GM23338 (cell line): ENCODE data around the gene PPP1R14B. TPM values are rescaled to one million over a fixed set of nuclear protein-coding genes. Genes with fewer than 3 reads are reported as not detected.

Experiments used
- ATAC-seq: fragments of 200-7000 bp; cut with Tn5 transposase; 3 replicates; pipeline ENCODE4 v1.9.1; 2020
- DNase-seq: peaks from one replicate; pipeline ENCODE4 v3.0.0-alpha.2; 2015; ENCODE audit warnings: low spot score
- H2AFZ ChIP-seq: fragments of 200-600 bp; sonication (generic); 2 replicates; pipeline ENCODE4 v1.8.0; 2016; ENCODE audit warnings: antibody characterized with exemption, mild to moderate bottlenecking, moderate library complexity
- H3F3A ChIP-seq: fragments of 200-600 bp; sonication (generic); replicated peaks from 2 replicates; pipeline ENCODE4 v1.8.0; 2017; ENCODE audit warnings: antibody characterized with exemption, mixed run types, low read depth
- H3K27ac ChIP-seq: fragments of 200-600 bp; sonication (generic); 2 replicates; pipeline ENCODE4 v1.6.1; 2016; ENCODE audit warnings: low read depth
- H3K27me3 ChIP-seq: fragments of 200-600 bp; sonication (generic); 2 replicates; pipeline ENCODE4 v1.8.0; 2016; ENCODE audit warnings: mild to moderate bottlenecking, mixed run types, moderate library complexity; ENCODE audit not compliant: insufficient read depth
- H3K36me3 ChIP-seq: fragments of 200-600 bp; sonication (generic); 2 replicates; pipeline ENCODE4 v1.8.0; 2016; ENCODE audit warnings: mild to moderate bottlenecking; ENCODE audit not compliant: insufficient read depth
- H3K4me1 ChIP-seq: fragments of 200-600 bp; sonication (generic); 2 replicates; pipeline ENCODE4 v1.8.0; 2016; ENCODE audit warnings: mild to moderate bottlenecking, moderate library complexity; ENCODE audit not compliant: insufficient read depth
- H3K4me2 ChIP-seq: fragments of 200-600 bp; sonication (generic); 2 replicates; pipeline ENCODE4 v1.7.1; 2017; ENCODE audit warnings: mixed run types
- H3K4me3 ChIP-seq: fragments of 200-600 bp; sonication (generic); 2 replicates; pipeline ENCODE4 v1.6.1; 2016; ENCODE audit warnings: mixed run types
- H3K79me2 ChIP-seq: fragments of 200-600 bp; sonication (generic); replicated peaks from 2 replicates; pipeline ENCODE4 v1.8.0; 2017; ENCODE audit warnings: mild to moderate bottlenecking; ENCODE audit not compliant: insufficient read depth
- H3K9me2 ChIP-seq: fragments of 200-600 bp; sonication (generic); 2 replicates; pipeline ENCODE4 v1.8.0; 2017; ENCODE audit not compliant: insufficient read depth
- H4K20me1 ChIP-seq: fragments of 200-600 bp; sonication (generic); replicated peaks from 2 replicates; pipeline ENCODE4 v1.8.0; 2017; ENCODE audit warnings: mild to moderate bottlenecking; ENCODE audit not compliant: insufficient read depth
- H3K27ac Mint-ChIP-seq: 2 replicates; pipeline ENCODE4 v1.8.0; 2020; ENCODE audit warnings: inconsistent platforms, mild to moderate bottlenecking, moderate library complexity, mixed read lengths
- H3K27me3 Mint-ChIP-seq: 3 replicates; pipeline ENCODE4 v1.8.0; 2022; ENCODE audit warnings: low read depth, mild to moderate bottlenecking, moderate library complexity, mixed read lengths, inconsistent platforms; ENCODE audit not compliant: insufficient read depth, poor library complexity
- H3K36me3 Mint-ChIP-seq: 3 replicates; pipeline ENCODE4 v1.8.0; 2021; ENCODE audit warnings: low read depth, mild to moderate bottlenecking, inconsistent platforms, moderate library complexity, mixed read lengths
- H3K4me1 Mint-ChIP-seq: 3 replicates; pipeline ENCODE4 v1.8.0; 2020; ENCODE audit warnings: mild to moderate bottlenecking, inconsistent platforms, mixed read lengths
- H3K4me3 Mint-ChIP-seq: 3 replicates; pipeline ENCODE4 v1.8.0; 2021; ENCODE audit warnings: moderate library complexity, mild to moderate bottlenecking, inconsistent platforms, mixed read lengths
- H3K9me3 Mint-ChIP-seq: 3 replicates; pipeline ENCODE4 v1.8.0; 2020; ENCODE audit warnings: moderate library complexity, mild to moderate bottlenecking, inconsistent platforms, mixed read lengths
- CREB1 ChIP-seq: fragments of 250-450 bp; sonication (Bioruptor Pico); IDR thresholded peaks from 2 replicates; pipeline ENCODE4 v1.5.0; 2020; ENCODE audit warnings: low read depth, mild to moderate bottlenecking, moderate library complexity
- EZH2phosphoT487 ChIP-seq: fragments of 200-600 bp; sonication (generic); IDR thresholded peaks from one replicate; pipeline ENCODE4 v1.8.1; 2018; ENCODE audit warnings: antibody characterized with exemption; ENCODE audit not compliant: unreplicated experiment
- JUNB ChIP-seq: IDR thresholded peaks from one replicate; pipeline ENCODE4 v1.6.1; 2016; ENCODE audit warnings: antibody characterized with exemption; ENCODE audit not compliant: unreplicated experiment
- POLR2AphosphoS5 ChIP-seq: IDR thresholded peaks from 2 replicates; pipeline ENCODE4 v1.6.1; 2016; ENCODE audit warnings: antibody characterized with exemption, low read depth
- STAT1 ChIP-seq: IDR thresholded peaks from one replicate; pipeline ENCODE4 v1.6.1; 2016; ENCODE audit warnings: antibody characterized with exemption; ENCODE audit not compliant: unreplicated experiment
- ZNF114 ChIP-seq: fragments of 250-450 bp; sonication (Bioruptor Pico); IDR thresholded peaks from 2 replicates; pipeline ENCODE4 v1.5.0; 2020; ENCODE audit warnings: mild to moderate bottlenecking, moderate library complexity
- ZNF331 ChIP-seq: fragments of 250-450 bp; sonication (Bioruptor Pico); IDR thresholded peaks from 2 replicates; pipeline ENCODE4 v1.5.0; 2020; ENCODE audit warnings: low read depth, mild to moderate bottlenecking, moderate library complexity
- polyA plus RNA-seq: library from polyadenylated mRNA; unstranded; fragments of >200 nt; fragmentation: Nextera tagmentation; extraction: Ambion mirVana; gene quantifications from 2 replicates; pipeline ENCODE4 v1.2.1, GENCODE V29; 2016
- total RNA-seq: library from RNA; depleted of rRNA; stranded (reverse); fragments of >200 nt; shearing (Covaris generic); gene quantifications from 2 replicates; pipeline ENCODE4 v1.2.3, GENCODE V29; 2014
- TF ChIP-seq, protein P1 (sequence below): IDR thresholded peaks from one replicate; pipeline ENCODE4 v1.6.1; 2018; ENCODE audit warnings: antibody characterized with exemption; ENCODE audit not compliant: unreplicated experiment
- TF ChIP-seq, protein P2 (sequence below): IDR thresholded peaks from 2 replicates; pipeline ENCODE4 v1.6.1; 2016; ENCODE audit warnings: antibody characterized with exemption

PPP1R14B gene
- total and polyA plus RNA-seq, 2 experiments from 2014 or later: 250 to 315 TPM

DNA sequence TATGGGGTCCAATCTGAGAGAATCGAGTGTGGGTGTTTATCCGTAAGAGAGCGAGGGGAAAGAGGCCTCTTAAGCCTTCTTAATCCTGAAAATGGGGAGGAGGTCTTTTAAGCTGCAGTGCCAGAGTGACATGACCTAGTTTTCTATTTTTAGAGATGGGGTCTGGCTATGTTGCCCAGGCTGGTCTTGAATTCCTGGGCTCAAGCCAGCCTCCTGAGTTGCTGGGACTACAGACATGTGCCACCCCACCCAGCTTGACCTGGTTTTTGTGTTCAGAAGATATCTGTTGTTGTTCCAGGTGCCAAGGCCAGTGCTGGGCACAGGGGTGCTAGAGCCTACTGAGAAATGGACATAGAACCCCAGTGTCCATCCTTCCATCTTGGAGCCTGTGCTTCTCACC, 36.3 kb upstream of the PPP1R14B start:
- Mint-ChIP-seq H3K27me3 (peaks cover 19% of the 10 kb centered on the region), H3K9me3 (no peaks in the 10 kb centered on the region), H3K4me3 (peak overlapping the region; percentile 23; the same call in 1 of the 3 replicates), H3K27ac (no peak overlapping the region), H3K36me3 (peaks cover 10% of the 10 kb centered on the region; the same call in 2 of the 3 replicates), H3K4me1 (peaks cover 8% of the 10 kb centered on the region)
- H3K36me3 ChIP-seq: no peaks in the 10 kb centered on the region
- no peak overlapping the region for H2AFZ ChIP-seq
- no peaks in the 10 kb centered on the region for H3K9me2 ChIP-seq
- DNase-seq: no peak
- peaks cover 6% of the 10 kb centered on the region; the same call in 1 of the 2 replicates for H3F3A ChIP-seq
- TF ChIP-seq CREB1 (CRISPR knock-in tag): no peak
- TF ChIP-seq ZNF114: no peak
- no peak for TF ChIP-seq ZNF331 (CRISPR knock-in tag)
- no peak for TF ChIP-seq EZH2phosphoT487
- TF ChIP-seq, protein P1, sequence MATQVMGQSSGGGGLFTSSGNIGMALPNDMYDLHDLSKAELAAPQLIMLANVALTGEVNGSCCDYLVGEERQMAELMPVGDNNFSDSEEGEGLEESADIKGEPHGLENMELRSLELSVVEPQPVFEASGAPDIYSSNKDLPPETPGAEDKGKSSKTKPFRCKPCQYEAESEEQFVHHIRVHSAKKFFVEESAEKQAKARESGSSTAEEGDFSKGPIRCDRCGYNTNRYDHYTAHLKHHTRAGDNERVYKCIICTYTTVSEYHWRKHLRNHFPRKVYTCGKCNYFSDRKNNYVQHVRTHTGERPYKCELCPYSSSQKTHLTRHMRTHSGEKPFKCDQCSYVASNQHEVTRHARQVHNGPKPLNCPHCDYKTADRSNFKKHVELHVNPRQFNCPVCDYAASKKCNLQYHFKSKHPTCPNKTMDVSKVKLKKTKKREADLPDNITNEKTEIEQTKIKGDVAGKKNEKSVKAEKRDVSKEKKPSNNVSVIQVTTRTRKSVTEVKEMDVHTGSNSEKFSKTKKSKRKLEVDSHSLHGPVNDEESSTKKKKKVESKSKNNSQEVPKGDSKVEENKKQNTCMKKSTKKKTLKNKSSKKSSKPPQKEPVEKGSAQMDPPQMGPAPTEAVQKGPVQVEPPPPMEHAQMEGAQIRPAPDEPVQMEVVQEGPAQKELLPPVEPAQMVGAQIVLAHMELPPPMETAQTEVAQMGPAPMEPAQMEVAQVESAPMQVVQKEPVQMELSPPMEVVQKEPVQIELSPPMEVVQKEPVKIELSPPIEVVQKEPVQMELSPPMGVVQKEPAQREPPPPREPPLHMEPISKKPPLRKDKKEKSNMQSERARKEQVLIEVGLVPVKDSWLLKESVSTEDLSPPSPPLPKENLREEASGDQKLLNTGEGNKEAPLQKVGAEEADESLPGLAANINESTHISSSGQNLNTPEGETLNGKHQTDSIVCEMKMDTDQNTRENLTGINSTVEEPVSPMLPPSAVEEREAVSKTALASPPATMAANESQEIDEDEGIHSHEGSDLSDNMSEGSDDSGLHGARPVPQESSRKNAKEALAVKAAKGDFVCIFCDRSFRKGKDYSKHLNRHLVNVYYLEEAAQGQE: no peak
- no peak for TF ChIP-seq JUNB
- TF ChIP-seq, protein P2, sequence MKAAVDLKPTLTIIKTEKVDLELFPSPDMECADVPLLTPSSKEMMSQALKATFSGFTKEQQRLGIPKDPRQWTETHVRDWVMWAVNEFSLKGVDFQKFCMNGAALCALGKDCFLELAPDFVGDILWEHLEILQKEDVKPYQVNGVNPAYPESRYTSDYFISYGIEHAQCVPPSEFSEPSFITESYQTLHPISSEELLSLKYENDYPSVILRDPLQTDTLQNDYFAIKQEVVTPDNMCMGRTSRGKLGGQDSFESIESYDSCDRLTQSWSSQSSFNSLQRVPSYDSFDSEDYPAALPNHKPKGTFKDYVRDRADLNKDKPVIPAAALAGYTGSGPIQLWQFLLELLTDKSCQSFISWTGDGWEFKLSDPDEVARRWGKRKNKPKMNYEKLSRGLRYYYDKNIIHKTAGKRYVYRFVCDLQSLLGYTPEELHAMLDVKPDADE: no peak
- TF ChIP-seq STAT1: no peak
- H3K4me3 ChIP-seq: no peak overlapping the region
- H4K20me1 ChIP-seq: no peaks in the 10 kb centered on the region; the same call in 1 of the 2 replicates
- H3K27me3 ChIP-seq: peaks cover 13% of the 10 kb centered on the region
- no peak for ATAC-seq
- no peak overlapping the region; the same call in 1 of the 2 replicates for H3K4me2 ChIP-seq
- H3K79me2 ChIP-seq: no peaks in the 10 kb centered on the region
- peaks cover 8% of the 10 kb centered on the region for H3K4me1 ChIP-seq
- no peak overlapping the region for H3K27ac ChIP-seq

DNA sequence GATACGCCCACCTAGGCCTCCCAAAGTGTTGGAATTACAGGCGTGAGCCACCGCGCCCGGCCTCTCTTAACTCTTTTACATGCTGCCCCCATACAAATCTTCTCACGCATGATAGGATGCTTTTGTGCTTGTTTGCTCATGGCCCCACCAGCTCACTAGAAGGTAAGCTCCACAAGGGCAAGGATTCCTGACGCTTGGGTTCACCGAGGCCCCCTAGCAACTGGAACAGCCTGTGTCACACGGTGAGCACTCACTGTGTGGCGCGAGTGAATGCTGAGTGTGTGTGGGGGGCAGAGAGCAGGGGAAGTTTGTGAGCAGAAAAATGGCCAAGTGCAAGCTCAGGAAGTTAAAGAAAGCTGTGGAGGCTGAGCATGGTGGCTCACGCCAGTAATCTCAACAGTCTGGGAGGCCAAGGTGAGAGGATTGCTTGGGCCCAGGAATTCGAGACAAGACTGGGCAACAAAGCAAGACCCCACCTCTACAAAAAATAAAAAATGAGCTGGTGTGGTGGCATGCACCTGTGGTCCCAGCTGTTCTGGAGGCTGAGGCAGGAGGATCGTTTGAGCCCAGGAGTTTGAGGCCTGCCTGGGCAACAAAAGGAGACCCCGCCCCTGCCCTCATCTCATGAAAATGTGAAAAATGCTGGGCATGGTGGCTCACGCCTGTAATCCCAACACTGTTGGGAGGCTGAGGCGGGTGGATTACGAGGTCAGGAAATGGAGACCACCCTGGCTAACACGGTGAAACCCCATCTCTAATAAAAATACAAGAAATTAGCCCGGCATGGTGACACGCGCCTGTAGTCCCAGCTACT, 35.4 kb upstream of the PPP1R14B start:
- ATAC-seq: no peak
- no peaks in the 10 kb centered on the region for H3K79me2 ChIP-seq
- no peaks in the 10 kb centered on the region for H3K9me2 ChIP-seq
- H4K20me1 ChIP-seq: no peaks in the 10 kb centered on the region; the same call in 1 of the 2 replicates
- Mint-ChIP-seq H3K4me3 (no peak overlapping the region), H3K4me1 (peaks cover 8% of the 10 kb centered on the region), H3K27me3 (peaks cover 18% of the 10 kb centered on the region), H3K36me3 (peaks cover 10% of the 10 kb centered on the region; the same call in 2 of the 3 replicates), H3K9me3 (no peaks in the 10 kb centered on the region), H3K27ac (no peak overlapping the region)
- no peak overlapping the region for H2AFZ ChIP-seq
- no peaks in the 10 kb centered on the region for H3K36me3 ChIP-seq
- DNase-seq: no peak
- H3K27me3 ChIP-seq: peaks cover 11% of the 10 kb centered on the region
- H3F3A ChIP-seq: peaks cover 6% of the 10 kb centered on the region; the same call in 1 of the 2 replicates
- H3K27ac ChIP-seq: no peak overlapping the region
- H3K4me2 ChIP-seq: no peak overlapping the region
- no peak overlapping the region for H3K4me3 ChIP-seq
- peaks cover 8% of the 10 kb centered on the region for H3K4me1 ChIP-seq
- TF ChIP-seq POLR2AphosphoS5: no peak
